Measurements from ENCODE around the gene HAPLN1.

HAPLN1 gene

DNA sequence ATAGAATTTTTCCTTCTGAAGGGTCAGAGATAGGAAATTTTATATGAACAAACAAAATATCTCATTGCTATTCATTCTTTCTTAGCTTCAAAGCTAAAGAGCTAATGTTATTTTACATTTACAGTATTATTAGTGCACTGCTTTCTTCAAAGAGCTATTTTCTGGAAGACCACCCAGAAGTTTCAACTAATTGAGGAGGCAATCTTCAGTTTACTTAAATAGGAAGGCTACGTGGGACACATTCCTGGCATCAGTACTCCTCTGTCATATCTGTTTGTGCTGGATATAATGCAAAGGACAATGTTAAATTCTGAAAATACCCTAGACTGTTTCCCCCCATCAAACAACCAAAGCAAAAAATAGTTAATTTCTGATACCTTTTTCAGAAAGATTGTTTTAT lies 30.8 kb downstream of the HAPLN1 start:
- Mint-ChIP-seq H3K4me1 (ENCODE audit: low read depth) (no peaks in the 10 kb centered on the region), H3K9me3 (no peaks in the 10 kb centered on the region), H3K4me3 (no peak overlapping the region), H3K36me3 (ENCODE audit: low read depth) (no peaks in the 10 kb centered on the region), H3K27ac (no peak overlapping the region), H3K27me3 (peaks cover 6% of the 10 kb centered on the region)

DNA sequence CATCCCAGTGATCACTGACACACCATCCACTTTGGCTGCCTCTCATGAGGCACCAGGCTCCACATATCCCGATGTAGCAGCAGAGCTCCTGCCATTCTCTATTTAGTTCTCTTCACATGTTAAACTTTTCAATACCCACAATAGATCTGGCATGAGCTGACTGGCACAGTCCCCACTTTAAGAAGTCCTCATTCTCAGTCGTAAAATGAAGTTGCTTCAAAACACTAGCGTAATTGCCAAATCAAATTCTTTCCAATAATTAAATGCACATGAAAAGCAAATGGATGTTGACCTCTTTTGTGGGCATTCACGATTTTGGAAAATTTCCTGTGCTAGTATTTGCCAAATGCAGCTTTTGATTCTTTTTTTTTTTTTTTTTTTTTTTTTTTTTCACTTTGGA lies 32.4 kb downstream of the HAPLN1 start:
- H3K4me3 Mint-ChIP-seq = no peak overlapping the region
- H3K9me3 Mint-ChIP-seq = no peaks in the 10 kb centered on the region
- H3K27me3 Mint-ChIP-seq = peaks cover 6% of the 10 kb centered on the region
- H3K36me3 Mint-ChIP-seq (ENCODE audit: low read depth) = no peaks in the 10 kb centered on the region
- H3K27ac Mint-ChIP-seq = no peak overlapping the region
- no peaks in the 10 kb centered on the region for H3K4me1 Mint-ChIP-seq (ENCODE audit: low read depth)

DNA sequence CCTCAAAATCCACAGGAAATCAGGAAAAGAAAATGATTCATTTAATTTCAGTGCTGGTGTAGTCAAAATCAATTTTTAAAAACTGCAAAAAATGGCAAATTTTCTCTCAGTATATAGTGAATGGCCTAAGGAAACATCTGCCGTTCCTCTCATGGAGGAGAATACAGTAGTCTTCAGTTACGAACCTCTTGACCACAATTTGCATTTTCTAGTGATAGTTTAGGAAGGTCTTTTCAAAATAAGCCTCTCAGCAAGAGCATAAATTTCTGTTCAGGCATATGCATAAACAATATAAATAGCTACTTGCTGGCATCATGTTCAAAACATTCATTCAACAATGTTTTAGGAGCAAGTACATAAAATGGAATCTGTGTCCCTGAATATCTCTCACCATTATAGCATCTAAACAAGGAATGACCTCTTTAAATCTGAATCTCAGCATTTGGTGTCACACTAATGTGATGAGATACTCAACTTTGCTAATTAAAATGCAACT lies 33.5 kb downstream of the HAPLN1 start:
- H3K27me3 Mint-ChIP-seq = peaks cover 6% of the 10 kb centered on the region
- no peaks in the 10 kb centered on the region for H3K36me3 Mint-ChIP-seq (ENCODE audit: low read depth)
- no peaks in the 10 kb centered on the region for H3K4me1 Mint-ChIP-seq (ENCODE audit: low read depth)
- no peak overlapping the region for H3K27ac Mint-ChIP-seq
- H3K4me3 Mint-ChIP-seq = no peak overlapping the region
- no peaks in the 10 kb centered on the region for H3K9me3 Mint-ChIP-seq

DNA sequence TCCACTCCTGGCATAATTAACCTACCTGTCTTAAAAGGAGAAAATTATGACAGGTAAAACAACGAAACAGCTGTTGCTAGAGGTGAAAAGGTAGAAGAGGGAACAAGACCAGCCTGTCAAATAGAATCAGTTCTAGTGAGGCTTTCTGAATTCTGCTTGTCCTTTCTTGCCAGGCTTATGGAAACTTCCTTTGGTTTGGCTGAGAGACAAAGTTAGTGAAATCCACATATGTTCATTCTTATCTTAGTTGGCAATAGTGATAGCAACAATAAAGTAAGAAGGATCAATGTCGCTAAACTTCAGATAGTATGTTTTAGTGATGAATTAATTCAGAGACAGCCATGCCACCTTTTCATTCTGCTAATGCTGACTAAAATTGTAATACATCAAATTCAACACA lies 34.4 kb downstream of the HAPLN1 start:
- H3K4me3 Mint-ChIP-seq = no peak overlapping the region
- H3K27ac Mint-ChIP-seq = no peak overlapping the region
- no peaks in the 10 kb centered on the region for H3K9me3 Mint-ChIP-seq
- no peaks in the 10 kb centered on the region for H3K36me3 Mint-ChIP-seq (ENCODE audit: low read depth)
- peaks cover 6% of the 10 kb centered on the region for H3K27me3 Mint-ChIP-seq
- H3K4me1 Mint-ChIP-seq (ENCODE audit: low read depth) = no peaks in the 10 kb centered on the region

DNA sequence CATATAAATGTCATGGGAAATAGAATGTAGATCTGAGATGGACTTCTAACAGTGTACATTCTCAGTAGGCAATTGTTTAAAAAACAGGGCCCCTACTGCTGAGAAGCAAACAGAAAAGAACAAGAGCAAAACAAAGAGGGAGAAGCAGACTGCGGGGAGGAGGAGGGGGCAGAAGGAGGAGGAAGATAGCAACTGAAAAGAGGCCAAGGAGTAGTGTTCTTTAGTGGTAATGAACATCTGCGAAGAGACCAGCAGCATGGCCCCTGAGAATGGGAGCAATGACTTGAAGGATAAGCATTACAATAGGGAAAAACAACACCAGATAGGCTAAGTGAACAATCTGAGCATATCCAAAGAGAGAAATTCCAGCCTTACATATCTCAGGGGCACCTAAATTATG lies 36.8 kb downstream of the HAPLN1 start:
- no peaks in the 10 kb centered on the region for H3K4me1 Mint-ChIP-seq (ENCODE audit: low read depth)
- no peaks in the 10 kb centered on the region for H3K9me3 Mint-ChIP-seq
- no peaks in the 10 kb centered on the region for H3K27me3 Mint-ChIP-seq
- H3K27ac Mint-ChIP-seq = no peak overlapping the region
- H3K36me3 Mint-ChIP-seq (ENCODE audit: low read depth) = no peaks in the 10 kb centered on the region
- H3K4me3 Mint-ChIP-seq = no peak overlapping the region

DNA sequence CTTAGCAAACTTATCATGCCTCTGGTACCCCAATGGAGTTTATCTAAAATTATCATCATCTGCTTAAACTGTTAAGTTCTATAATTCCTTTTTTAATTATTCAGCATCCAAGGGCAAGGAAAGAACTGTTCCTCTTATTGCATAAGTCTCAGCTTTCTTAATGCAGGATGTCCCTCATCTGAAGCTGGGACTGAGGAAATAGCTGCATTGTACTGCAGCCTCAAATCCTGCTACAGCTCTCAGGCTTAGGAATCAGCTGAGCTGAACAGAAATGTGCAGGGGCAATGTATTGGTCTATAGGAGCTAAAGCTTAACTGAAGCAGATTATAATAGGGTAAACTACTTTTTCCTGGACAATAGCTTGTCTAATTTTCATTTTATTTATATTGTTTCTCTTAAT lies 48.0 kb downstream of the HAPLN1 start:
- H3K36me3 Mint-ChIP-seq (ENCODE audit: low read depth) = no peaks in the 10 kb centered on the region

DNA sequence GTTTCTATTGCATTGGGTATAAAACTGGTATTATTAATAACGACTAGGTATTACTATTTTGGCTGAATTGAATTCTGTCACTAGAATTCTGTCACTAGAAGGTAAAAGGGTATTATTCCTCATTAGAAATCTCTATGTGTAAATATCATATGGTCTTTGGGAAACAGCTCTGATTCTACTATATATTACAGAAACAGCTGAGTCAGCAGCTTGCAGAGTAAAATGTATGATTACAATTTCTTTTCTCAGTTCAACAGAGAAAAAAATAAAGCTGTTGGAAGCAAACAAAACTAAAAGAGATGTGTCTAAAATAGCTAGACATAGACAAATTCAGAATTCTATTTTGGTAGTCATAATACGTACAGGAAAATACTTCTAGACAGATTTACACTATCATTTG lies 48.5 kb downstream of the HAPLN1 start:
- Mint-ChIP-seq H3K27me3 (no peaks in the 10 kb centered on the region), H3K4me1 (ENCODE audit: low read depth) (no peaks in the 10 kb centered on the region)

More for the DNA sequence above, 48.0 kb downstream of the HAPLN1 start:
- Mint-ChIP-seq H3K9me3 (no peaks in the 10 kb centered on the region), H3K27me3 (no peaks in the 10 kb centered on the region), H3K4me3 (no peak overlapping the region), H3K4me1 (ENCODE audit: low read depth) (no peaks in the 10 kb centered on the region), H3K27ac (no peak overlapping the region)

DNA sequence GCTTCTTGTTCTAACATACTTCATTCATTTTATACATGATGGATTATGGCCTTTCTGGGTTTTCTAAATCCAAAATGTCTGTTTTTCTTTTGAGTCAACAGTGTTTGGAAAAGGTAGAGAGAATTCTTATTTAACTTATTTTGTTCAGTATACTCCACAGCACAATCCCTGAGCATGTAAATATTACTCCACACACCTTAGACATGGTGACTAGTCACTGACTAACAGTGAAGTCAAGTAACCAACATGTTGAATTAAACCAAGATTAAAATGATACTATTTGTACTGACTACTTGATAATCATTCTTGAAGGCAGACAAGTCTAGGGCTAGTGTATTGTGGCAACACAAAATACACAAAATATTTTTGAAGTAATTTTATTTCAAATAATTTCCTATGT lies 55.0 kb downstream of the HAPLN1 start:
- H3K4me3 Mint-ChIP-seq = no peak overlapping the region
- no peaks in the 10 kb centered on the region for H3K4me1 Mint-ChIP-seq (ENCODE audit: low read depth)
- H3K27ac Mint-ChIP-seq = no peak overlapping the region
- H3K36me3 Mint-ChIP-seq (ENCODE audit: low read depth) = no peaks in the 10 kb centered on the region
- H3K27me3 Mint-ChIP-seq = no peaks in the 10 kb centered on the region
- no peaks in the 10 kb centered on the region for H3K9me3 Mint-ChIP-seq

More for the DNA sequence above, 48.5 kb downstream of the HAPLN1 start:
- Mint-ChIP-seq H3K36me3 (ENCODE audit: low read depth) (no peaks in the 10 kb centered on the region), H3K4me3 (no peak overlapping the region), H3K9me3 (no peaks in the 10 kb centered on the region), H3K27ac (no peak overlapping the region)

DNA sequence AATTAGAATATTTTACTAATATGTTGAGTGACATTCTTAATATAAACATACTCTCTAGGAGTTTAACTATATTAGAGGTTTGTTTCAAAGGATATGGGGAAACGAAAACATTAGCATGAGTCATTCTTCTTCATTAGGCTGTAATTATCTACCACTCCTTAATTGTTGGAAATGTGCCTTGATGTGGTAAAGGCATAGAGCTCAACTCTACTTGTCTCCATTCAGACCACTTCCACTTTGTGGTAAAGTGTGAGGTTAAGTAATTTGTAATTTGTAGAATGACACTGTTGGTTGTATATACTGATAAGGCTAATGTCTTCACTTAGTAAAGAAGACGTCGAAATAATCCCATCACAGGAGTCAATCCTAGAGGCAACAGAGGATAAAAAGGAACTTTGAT lies 58.1 kb downstream of the HAPLN1 start:
- Mint-ChIP-seq H3K9me3 (no peaks in the 10 kb centered on the region), H3K4me1 (ENCODE audit: low read depth) (no peaks in the 10 kb centered on the region), H3K27me3 (no peaks in the 10 kb centered on the region), H3K4me3 (no peak overlapping the region), H3K36me3 (ENCODE audit: low read depth) (no peaks in the 10 kb centered on the region), H3K27ac (no peak overlapping the region)

DNA sequence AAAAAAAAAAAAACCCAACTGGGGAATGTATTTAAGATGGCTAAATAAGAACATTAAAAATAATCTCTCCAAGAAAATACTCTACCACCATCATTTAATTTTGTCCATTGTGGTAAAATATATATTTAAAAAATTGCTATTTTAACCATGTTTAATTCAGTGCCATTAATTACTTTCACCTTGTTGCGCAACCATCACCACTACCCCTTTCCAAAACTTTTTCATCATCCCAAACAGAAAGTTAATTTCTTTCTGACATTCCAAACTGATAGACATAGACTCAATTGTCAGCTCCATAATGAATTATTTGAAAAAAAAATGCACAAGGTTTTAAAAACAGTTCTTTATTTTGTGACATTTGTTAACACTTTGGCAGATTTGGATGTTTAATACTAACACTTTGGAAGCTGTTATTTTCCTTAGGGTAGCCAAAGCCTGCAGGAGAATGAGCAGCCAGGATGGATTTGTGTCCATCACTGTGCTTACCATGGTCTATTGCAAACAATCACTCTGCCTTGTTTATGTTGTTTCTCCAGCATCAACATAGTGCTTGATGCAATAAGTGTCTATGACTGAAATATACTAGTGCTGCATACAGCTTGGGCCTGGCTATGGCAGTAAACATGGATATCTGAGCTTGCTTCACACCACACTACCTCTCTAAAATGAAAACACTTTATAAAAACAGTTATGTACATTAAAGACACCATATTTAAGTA lies 62.7 kb downstream of the HAPLN1 start:
- Mint-ChIP-seq H3K36me3 (ENCODE audit: low read depth) (no peaks in the 10 kb centered on the region), H3K27ac (no peak overlapping the region), H3K9me3 (no peaks in the 10 kb centered on the region), H3K27me3 (no peaks in the 10 kb centered on the region), H3K4me1 (ENCODE audit: low read depth) (no peaks in the 10 kb centered on the region), H3K4me3 (no peak overlapping the region)

DNA sequence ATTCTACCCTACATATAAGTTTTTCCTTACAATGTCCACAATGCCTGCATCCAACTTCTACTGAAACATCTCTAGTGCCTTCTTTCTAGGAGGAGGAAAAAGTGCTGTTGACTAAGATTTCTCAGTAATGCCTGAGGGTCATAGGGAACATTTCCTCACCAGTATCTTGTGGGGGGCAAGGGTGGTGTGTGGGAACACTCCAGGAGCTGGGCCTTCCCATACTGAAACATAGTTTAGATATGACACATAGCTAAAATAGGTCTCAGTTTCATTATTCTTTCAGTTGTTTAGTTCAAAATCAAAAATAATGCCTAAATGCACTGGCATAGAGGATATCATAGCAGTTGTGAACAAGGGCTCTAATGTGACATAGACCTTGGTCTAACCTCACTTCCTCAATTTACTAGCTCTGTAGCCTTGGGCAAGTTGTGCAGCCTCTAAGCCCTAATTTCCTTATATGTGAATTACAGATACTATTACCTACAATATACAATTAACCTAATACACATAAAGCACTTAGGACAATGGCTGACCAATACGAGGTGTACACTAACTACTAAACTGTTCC lies 66.1 kb downstream of the HAPLN1 start:
- Mint-ChIP-seq H3K27me3 (peaks cover 5% of the 10 kb centered on the region), H3K27ac (no peak overlapping the region), H3K9me3 (no peaks in the 10 kb centered on the region), H3K36me3 (ENCODE audit: low read depth) (no peaks in the 10 kb centered on the region), H3K4me1 (ENCODE audit: low read depth) (no peaks in the 10 kb centered on the region), H3K4me3 (no peak overlapping the region)

DNA sequence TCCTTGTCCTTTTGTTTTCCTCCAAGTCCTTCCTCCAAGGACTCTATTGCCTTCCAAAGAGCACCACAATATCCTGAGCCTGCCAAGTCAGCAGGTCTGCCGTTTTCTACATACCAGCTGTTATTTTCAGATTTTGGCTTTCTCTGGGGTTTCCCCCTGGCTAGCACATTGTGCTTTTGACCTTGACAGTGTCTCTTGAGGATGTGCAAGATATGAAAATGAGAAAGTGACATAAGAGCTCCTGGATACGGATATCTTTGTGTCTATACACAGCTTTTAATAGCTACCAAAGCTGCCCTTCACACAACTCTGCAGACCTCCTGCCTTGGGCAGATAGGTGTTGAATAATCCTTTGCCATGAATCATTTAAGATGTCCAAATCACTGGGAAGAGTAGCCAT lies 67.0 kb downstream of the HAPLN1 start:
- no peak overlapping the region for H3K4me3 Mint-ChIP-seq
- no peaks in the 10 kb centered on the region for H3K4me1 Mint-ChIP-seq (ENCODE audit: low read depth)
- H3K9me3 Mint-ChIP-seq = no peaks in the 10 kb centered on the region
- peaks cover 5% of the 10 kb centered on the region for H3K27me3 Mint-ChIP-seq
- no peaks in the 10 kb centered on the region for H3K36me3 Mint-ChIP-seq (ENCODE audit: low read depth)
- no peak overlapping the region for H3K27ac Mint-ChIP-seq

DNA sequence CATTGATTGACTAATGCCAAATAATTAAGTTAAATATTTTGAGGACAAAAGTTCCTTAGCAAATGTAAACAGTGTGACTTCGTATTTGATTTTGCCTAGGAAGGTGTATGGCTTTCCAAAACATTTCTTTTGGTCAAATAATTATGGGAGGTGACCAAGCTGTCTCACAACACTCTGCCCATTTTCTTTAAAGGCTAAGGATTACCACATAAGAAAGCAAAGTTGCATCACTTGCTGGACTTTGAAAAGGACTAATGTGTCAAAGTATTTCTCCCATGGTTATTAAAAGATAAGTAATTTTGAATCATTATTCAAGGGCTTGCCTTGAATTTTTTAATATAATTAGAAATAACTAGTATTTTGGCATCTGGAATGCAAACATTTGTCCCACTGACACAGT lies 74.7 kb downstream of the HAPLN1 start:
- Mint-ChIP-seq H3K27me3 (peaks cover 5% of the 10 kb centered on the region), H3K27ac (no peak overlapping the region)

DNA sequence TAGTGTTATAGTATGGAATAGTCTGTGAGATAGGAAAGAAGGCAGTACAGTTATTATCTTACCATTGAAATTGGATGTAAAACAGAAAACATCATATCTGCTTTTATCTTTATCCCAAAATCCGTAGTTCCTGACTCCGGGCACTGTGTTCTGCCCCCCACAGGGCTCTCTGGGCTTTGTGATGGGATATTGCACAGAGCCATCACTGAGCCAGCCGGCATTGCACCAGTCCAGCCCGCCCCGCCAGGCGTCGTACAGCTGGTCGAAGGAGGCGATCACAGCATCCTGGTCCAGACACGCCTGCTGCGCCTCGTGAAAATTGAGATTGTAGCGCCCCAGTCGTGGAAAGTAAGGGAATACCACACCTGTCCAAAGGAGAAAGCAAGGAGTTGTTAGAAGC lies 76.4 kb downstream of the HAPLN1 start:
- peaks cover 8% of the 10 kb centered on the region for H3K27me3 Mint-ChIP-seq
- no peak overlapping the region for H3K4me3 Mint-ChIP-seq
- H3K4me1 Mint-ChIP-seq (ENCODE audit: low read depth) = no peaks in the 10 kb centered on the region
- no peaks in the 10 kb centered on the region for H3K36me3 Mint-ChIP-seq (ENCODE audit: low read depth)
- no peak overlapping the region for H3K27ac Mint-ChIP-seq
- no peaks in the 10 kb centered on the region for H3K9me3 Mint-ChIP-seq

More for the DNA sequence above, 74.7 kb downstream of the HAPLN1 start:
- Mint-ChIP-seq H3K4me3 (no peak overlapping the region), H3K4me1 (ENCODE audit: low read depth) (no peaks in the 10 kb centered on the region), H3K9me3 (no peaks in the 10 kb centered on the region), H3K36me3 (ENCODE audit: low read depth) (no peaks in the 10 kb centered on the region)

DNA sequence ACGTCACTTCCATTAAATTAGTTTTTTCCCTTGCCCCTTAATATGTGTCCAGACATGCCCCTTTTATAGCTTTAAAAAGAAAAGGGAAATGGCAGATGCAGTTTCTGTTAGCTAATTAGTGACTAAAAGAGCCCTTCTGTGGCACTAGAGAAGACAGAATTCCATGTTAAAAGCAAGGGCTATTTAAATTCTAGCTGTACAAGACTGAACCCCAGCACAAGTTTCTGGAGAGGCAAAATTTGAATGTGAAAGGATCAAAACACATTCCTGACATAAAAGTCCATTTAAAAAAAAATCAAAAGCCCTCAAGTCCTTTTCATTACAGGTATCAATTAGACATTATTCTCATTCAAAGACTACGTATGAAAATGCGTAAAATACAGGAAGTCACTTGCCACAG lies 78.7 kb downstream of the HAPLN1 start:
- Mint-ChIP-seq H3K36me3 (ENCODE audit: low read depth) (no peaks in the 10 kb centered on the region), H3K9me3 (no peaks in the 10 kb centered on the region), H3K27me3 (peaks cover 15% of the 10 kb centered on the region), H3K27ac (no peak overlapping the region), H3K4me3 (no peak overlapping the region), H3K4me1 (ENCODE audit: low read depth) (no peaks in the 10 kb centered on the region)

DNA sequence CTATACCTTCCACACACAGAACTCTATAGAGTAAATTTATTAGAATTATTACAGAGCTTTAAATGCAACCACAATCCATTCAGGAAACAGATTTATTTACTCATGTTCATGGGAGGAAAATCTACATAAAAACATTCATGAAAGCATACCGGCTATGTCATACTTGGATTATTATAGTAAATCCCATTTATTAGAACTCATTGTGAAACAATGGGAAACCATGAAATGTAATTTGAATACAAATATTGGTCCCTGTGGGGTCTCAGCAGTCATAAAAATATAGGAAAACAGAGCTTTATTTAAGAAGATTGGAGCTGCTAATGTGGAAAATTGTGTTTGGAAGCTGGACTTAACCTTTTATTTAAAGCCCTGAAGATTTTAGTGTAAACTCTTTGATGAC lies 80.7 kb downstream of the HAPLN1 start:
- Mint-ChIP-seq H3K4me3 (no peak overlapping the region), H3K27ac (no peak overlapping the region), H3K4me1 (ENCODE audit: low read depth) (no peaks in the 10 kb centered on the region), H3K36me3 (ENCODE audit: low read depth) (no peaks in the 10 kb centered on the region), H3K9me3 (no peaks in the 10 kb centered on the region), H3K27me3 (peaks cover 15% of the 10 kb centered on the region)
